ENCODE data around the gene TSPYL1. TPM values are rescaled to one million over a fixed set of nuclear protein-coding genes. Genes with fewer than 3 reads are reported as not detected.

TSPYL1 gene
- total and polyA plus RNA-seq, 10 of the 15 experiments (the other 5 are each of a cell fraction or from before 2014, with no cell fraction given), result 22.9 to 44.1 (median 27.0) TPM

DNA sequence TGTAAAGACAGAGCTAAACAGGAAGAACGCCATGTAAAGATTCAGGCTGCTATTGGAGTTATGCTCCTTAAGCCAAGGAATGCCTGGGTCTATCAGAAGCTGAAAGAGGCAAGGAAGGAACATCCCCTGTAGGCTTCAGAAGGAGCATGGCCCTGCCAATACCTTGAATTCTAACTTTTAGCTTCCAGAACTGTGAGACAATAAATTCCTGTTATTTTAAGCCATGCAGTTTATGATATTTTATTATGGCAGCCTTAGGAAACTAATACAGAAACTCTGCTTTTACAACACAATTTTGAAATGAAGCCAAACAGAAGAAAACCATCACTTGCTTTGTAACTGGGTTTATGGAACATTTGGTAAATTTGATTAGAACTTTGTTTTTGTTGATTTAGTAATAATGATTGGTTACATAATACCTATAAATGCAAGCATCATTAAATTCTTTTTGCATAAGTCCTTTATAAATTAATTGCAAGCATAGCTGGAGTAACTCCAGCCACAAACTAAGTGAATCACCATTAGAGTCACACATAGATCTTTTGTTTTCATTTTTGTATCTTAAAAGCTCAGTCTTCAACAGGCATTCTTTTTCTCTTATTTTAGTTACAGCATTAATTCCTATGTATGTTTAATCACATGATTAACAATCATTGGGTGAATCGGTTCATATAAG is 33.5 kb upstream of the TSPYL1 start:
- no peak overlapping the region for H2AFZ ChIP-seq (ENCODE audit: control insufficient read depth, low read depth, low read length)

More for the DNA sequence above, 33.5 kb upstream of the TSPYL1 start:
- 98% methylated on average over 2 of the region's 2 CpGs for WGBS (ENCODE audit: insufficient coverage, insufficient replicate concordance, low lambda C conversion rate, missing lambda C conversion rate)
- Histone ChIP-seq H3K27me3 (replicated peaks in 1 of 2; ENCODE audit: control insufficient read depth in 2 of 2, insufficient read depth in 2 of 2, low read length in 1 of 2) (no peaks in the 10 kb centered on the region), H3K4me3 (no peak overlapping the region), H3K79me2 (ENCODE audit: control insufficient read depth, insufficient read depth, low read length) (no peaks in the 10 kb centered on the region), H3K4me1 (ENCODE audit: control insufficient read depth, insufficient read depth, low read length) (peaks cover 3% of the 10 kb centered on the region; the same call in 1 of the 2 replicates), H4K20me1 (ENCODE audit: control insufficient read depth, insufficient read depth) (no peaks in the 10 kb centered on the region), H3K27ac (ENCODE audit: control insufficient read depth, insufficient read depth) (no peak overlapping the region), H3K9ac (ENCODE audit: control insufficient read depth, insufficient read depth, low read length) (no peak overlapping the region), H3K36me3 (ENCODE audit: control insufficient read depth in 2 of 2, insufficient read depth in 2 of 2, low read length in 1 of 2) (no peaks in the 10 kb centered on the region; a peak in 1 of 4 replicates), H3K4me2 (ENCODE audit: control insufficient read depth, insufficient read depth) (no peak overlapping the region), H3K9me3 (replicated peaks; ENCODE audit: control insufficient read depth, insufficient read depth, low read length) (no peaks in the 10 kb centered on the region)
- DNase-seq (ENCODE audit: low read depth, low spot score) (no peak), ATAC-seq (no peak), FAIRE-seq (no peak)
- intact Hi-C loops (cut with micrococcal nuclease; ENCODE audit: unreplicated experiment), result no loop called here
- TF ChIP-seq TCF7 (IDR thresholded peaks at IDR 0.05; ENCODE audit: borderline replicate concordance) (no peak), IRF4 (IDR thresholded peaks at IDR 0.05; ENCODE audit: low read depth, low read length) (no peak), PRDM15 (CRISPR knock-in tag; IDR thresholded peaks at IDR 0.05) (no peak), BACH1 (IDR thresholded peaks at IDR 0.05; ENCODE audit: borderline replicate concordance) (no peak), RAD21 (IDR thresholded peaks at IDR 0.05; ENCODE audit: insufficient read depth, low read depth, low read length) (no peak), NRF1 (conservative IDR thresholded peaks at IDR 0.05; ENCODE audit: low read depth, low read length) (no peak), KDM1A (IDR thresholded peaks at IDR 0.05; ENCODE audit: borderline replicate concordance) (no peak), KLF5 (IDR thresholded peaks at IDR 0.05; ENCODE audit: partially characterized antibody) (no peak), SMARCA5 (IDR thresholded peaks at IDR 0.05) (no peak), ELK1 (IDR thresholded peaks at IDR 0.05; ENCODE audit: low read depth, low read length) (no peak), NFXL1 (IDR thresholded peaks at IDR 0.05; ENCODE audit: borderline replicate concordance) (no peak), CEBPB (IDR thresholded peaks at IDR 0.05; ENCODE audit: borderline replicate concordance in 1 of 2, low read depth in 2 of 2, low read length in 2 of 2) (no peak), SMAD5 (IDR thresholded peaks at IDR 0.05; ENCODE audit: low read depth) (no peak), JUND (IDR thresholded peaks at IDR 0.05; ENCODE audit: low read depth, low read length) (no peak)
- TF ChIP-seq, protein P1, sequence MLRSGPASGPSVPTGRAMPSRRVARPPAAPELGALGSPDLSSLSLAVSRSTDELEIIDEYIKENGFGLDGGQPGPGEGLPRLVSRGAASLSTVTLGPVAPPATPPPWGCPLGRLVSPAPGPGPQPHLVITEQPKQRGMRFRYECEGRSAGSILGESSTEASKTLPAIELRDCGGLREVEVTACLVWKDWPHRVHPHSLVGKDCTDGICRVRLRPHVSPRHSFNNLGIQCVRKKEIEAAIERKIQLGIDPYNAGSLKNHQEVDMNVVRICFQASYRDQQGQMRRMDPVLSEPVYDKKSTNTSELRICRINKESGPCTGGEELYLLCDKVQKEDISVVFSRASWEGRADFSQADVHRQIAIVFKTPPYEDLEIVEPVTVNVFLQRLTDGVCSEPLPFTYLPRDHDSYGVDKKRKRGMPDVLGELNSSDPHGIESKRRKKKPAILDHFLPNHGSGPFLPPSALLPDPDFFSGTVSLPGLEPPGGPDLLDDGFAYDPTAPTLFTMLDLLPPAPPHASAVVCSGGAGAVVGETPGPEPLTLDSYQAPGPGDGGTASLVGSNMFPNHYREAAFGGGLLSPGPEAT (IDR thresholded peaks at IDR 0.05; ENCODE audit: low read depth), result no peak
- in situ Hi-C loops (cut with MboI), result no loop called here
- ChIA-PET SMC1A (ENCODE audit: uncharacterized antibody, unreplicated experiment) (interaction anchor here (0.7 kb wide), 1 partner anchor 66 kb away, joined by 3 read pairs; no protein-coding TSS in a partner anchor), RAD21 (ENCODE audit: unreplicated experiment) (no interaction called here), CTCF (interaction anchor here (1.2 to 1.6 kb wide), 4 partner anchors 11 to 33 kb away, joined by 3 to 6 read pairs (median 4); partner anchors contain the start of gene TSPYL1), POLR2A (no interaction called here)
- BruUV-seq (replicated peaks), result no TSS peak
